HL-60 (cell line): ENCODE data around the gene HUS1B.

Experiments used
- DNase-seq, 2 experiments: peaks; one replicate each; pipeline ENCODE4 v3.0.0-alpha.2; 2010 to 2020; ENCODE audit warnings: low read depth in 1 of 2, low spot score in 1 of 2
- H3K27ac ChIP-seq: fragments of 250-450 bp; sonication (Bioruptor Pico); replicated peaks from 2 replicates; pipeline ENCODE4 v1.5.1; 2020; ENCODE audit warnings: mild to moderate bottlenecking, moderate library complexity
- H3K27me3 ChIP-seq: fragments of 250-450 bp; sonication (Bioruptor Pico); 2 replicates; pipeline ENCODE4 v1.5.1; 2021; ENCODE audit warnings: mild to moderate bottlenecking, moderate library complexity; ENCODE audit not compliant: insufficient read depth, poor library complexity, severe bottlenecking
- H3K4me3 ChIP-seq: replicated peaks from 2 replicates; pipeline ENCODE4 v1.5.1; 2011; ENCODE audit warnings: mild to moderate bottlenecking, control low read depth, low read length; ENCODE audit not compliant: insufficient read depth
- CTCF ChIP-seq: IDR thresholded peaks from one replicate; pipeline ENCODE4 v1.5.1; 2011; ENCODE audit warnings: low read length, control low read depth, inconsistent platforms; ENCODE audit not compliant: insufficient read depth
- GABPA ChIP-seq: IDR thresholded peaks from 2 replicates; pipeline ENCODE4 v1.6.1; 2012; ENCODE audit warnings: low read depth
- POLR2AphosphoS5 ChIP-seq: IDR thresholded peaks from 2 replicates; pipeline ENCODE4 v1.6.1; 2012; ENCODE audit warnings: low read depth
- SPI1 ChIP-seq: IDR thresholded peaks from 2 replicates; pipeline ENCODE4 v1.6.1; 2012; ENCODE audit warnings: low read depth, mild to moderate bottlenecking, borderline replicate concordance
- TF ChIP-seq, protein P1 (sequence below): IDR thresholded peaks from 2 replicates; pipeline ENCODE4 v1.6.1; 2012; ENCODE audit warnings: low read depth; ENCODE audit not compliant: insufficient replicate concordance

The HUS1B gene

DNA sequence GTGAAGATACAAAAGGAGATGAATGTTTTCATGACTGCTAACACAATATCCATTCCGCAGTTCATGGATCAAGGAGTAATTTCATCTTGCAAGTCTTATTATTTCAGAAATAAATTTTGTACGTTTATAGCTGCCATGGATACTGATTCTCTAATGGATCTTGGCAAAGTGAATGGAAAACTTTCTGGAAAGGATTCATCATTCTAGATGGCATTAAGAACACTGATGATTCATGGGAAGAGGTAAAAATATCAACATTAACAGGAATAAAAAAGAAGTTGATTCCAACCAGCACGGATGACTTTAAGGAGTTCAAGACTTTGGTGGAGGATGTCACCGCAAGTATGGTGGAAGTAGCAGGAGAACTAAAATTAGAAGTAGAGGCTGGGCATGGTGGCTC, 2.8 kb downstream of the HUS1B start:
- TF ChIP-seq GABPA (no peak), SPI1 (no peak), POLR2AphosphoS5 (no peak), CTCF (no peak)
- TF ChIP-seq, protein P1, sequence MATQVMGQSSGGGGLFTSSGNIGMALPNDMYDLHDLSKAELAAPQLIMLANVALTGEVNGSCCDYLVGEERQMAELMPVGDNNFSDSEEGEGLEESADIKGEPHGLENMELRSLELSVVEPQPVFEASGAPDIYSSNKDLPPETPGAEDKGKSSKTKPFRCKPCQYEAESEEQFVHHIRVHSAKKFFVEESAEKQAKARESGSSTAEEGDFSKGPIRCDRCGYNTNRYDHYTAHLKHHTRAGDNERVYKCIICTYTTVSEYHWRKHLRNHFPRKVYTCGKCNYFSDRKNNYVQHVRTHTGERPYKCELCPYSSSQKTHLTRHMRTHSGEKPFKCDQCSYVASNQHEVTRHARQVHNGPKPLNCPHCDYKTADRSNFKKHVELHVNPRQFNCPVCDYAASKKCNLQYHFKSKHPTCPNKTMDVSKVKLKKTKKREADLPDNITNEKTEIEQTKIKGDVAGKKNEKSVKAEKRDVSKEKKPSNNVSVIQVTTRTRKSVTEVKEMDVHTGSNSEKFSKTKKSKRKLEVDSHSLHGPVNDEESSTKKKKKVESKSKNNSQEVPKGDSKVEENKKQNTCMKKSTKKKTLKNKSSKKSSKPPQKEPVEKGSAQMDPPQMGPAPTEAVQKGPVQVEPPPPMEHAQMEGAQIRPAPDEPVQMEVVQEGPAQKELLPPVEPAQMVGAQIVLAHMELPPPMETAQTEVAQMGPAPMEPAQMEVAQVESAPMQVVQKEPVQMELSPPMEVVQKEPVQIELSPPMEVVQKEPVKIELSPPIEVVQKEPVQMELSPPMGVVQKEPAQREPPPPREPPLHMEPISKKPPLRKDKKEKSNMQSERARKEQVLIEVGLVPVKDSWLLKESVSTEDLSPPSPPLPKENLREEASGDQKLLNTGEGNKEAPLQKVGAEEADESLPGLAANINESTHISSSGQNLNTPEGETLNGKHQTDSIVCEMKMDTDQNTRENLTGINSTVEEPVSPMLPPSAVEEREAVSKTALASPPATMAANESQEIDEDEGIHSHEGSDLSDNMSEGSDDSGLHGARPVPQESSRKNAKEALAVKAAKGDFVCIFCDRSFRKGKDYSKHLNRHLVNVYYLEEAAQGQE = no peak
- Histone ChIP-seq H3K4me3 (no peak overlapping the region), H3K27me3 (no peaks in the 10 kb centered on the region)

DNA sequence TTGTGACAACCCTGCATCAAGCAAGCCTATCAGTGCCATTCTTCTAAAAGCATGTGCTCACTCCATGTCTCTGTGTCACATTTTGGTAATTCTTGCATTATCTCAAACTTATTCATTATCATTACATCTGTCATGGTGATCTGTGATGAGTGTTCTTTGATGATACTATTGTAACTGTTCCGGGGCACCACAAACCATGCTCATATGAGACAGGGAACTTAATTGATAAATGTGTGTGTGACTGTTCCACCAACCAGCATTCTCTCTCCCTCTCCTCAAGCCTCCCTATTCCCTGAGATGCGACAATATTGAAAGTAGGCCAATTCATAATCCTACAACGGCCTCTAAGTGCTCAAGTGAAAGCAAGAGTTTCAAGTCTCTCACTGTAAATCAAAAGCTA, 4.0 kb downstream of the HUS1B start:
- no peak for TF ChIP-seq POLR2AphosphoS5
- TF ChIP-seq SPI1 = no peak
- no peak for TF ChIP-seq GABPA
- TF ChIP-seq CTCF = no peak
- TF ChIP-seq, protein P1 = no peak
- Histone ChIP-seq H3K27ac (no peak overlapping the region), H3K27me3 (no peaks in the 10 kb centered on the region), H3K4me3 (no peak overlapping the region)
- DNase-seq = no peak

More for the DNA sequence above, 2.8 kb downstream of the HUS1B start:
- no peak overlapping the region for H3K27ac ChIP-seq
- DNase-seq = no peak

- TF ChIP-seq, protein P1 = no peak
- no peak for TF ChIP-seq POLR2AphosphoS5
- no peak for TF ChIP-seq GABPA
- TF ChIP-seq CTCF = no peak
- TF ChIP-seq SPI1 = no peak
- H3K27me3 ChIP-seq = no peaks in the 10 kb centered on the region
Measured at GRCh38 chr6:650098-650497, 6.8 kb downstream of the HUS1B start.

More at GRCh38 chr6:650098-650497, 6.8 kb downstream of the HUS1B start:
- no peak overlapping the region for H3K4me3 ChIP-seq
- DNase-seq = no peak
- no peak overlapping the region for H3K27ac ChIP-seq
